Measurements from ENCODE around the gene UNC45A. TPM values are rescaled to one million over a fixed set of nuclear protein-coding genes. Genes with fewer than 3 reads are reported as not detected.

Gene UNC45A
- total RNA-seq, 2 experiments from 2014 or later, result 46.1 to 68.0 TPM

GRCh38 chr15:90889736-90890456 is 45.2 kb upstream of the UNC45A start:
- ChIA-PET POLR2A (interaction anchor here (1.1 kb wide), 1 partner anchor 102 kb away, joined by 4 read pairs; no protein-coding TSS in a partner anchor), CTCF (ENCODE audit: unreplicated experiment) (no interaction called here)
- no peaks in the 10 kb centered on the region for H3K36me3 ChIP-seq (ENCODE audit: insufficient read depth, low read length)
- intact Hi-C loops (cut with micrococcal nuclease; ENCODE audit: unreplicated experiment), result loop anchor here (5.0 kb wide), 2 partner anchors 173 to 408 kb away; partner anchors contain the start of gene BLM
- BruUV-seq (replicated peaks), result no TSS peak
- no peak overlapping the region for H3K4me3 ChIP-seq (ENCODE audit: low read depth, low read length, poor library complexity, severe bottlenecking)
- no peak overlapping the region for H2AFZ ChIP-seq (ENCODE audit: low read length)
- no peaks in the 10 kb centered on the region for H4K20me1 ChIP-seq (ENCODE audit: insufficient read depth, low read length)
- H3K4me1 ChIP-seq (ENCODE audit: insufficient read depth, low read length, poor library complexity, severe bottlenecking), result peaks cover 12% of the 10 kb centered on the region
- H3K9me2 ChIP-seq (ENCODE audit: insufficient read depth, low read length), result no peaks in the 10 kb centered on the region
- no peaks in the 10 kb centered on the region for H3K9me3 ChIP-seq (ENCODE audit: low read length)
- TF ChIP-seq CTCF (conservative IDR thresholded peaks at IDR 0.05; ENCODE audit: low read length) (no peak), EZH2phosphoT487 (IDR thresholded peaks at IDR 0.05; ENCODE audit: borderline replicate concordance, low read depth, low read length) (no peak)
- DNase-seq (ENCODE audit: low spot score), result no peak
- H3K27ac ChIP-seq (ENCODE audit: low read depth, low read length, poor library complexity, severe bottlenecking), result no peak overlapping the region
- H3K4me2 ChIP-seq (ENCODE audit: low read length), result no peak overlapping the region
- no peaks in the 10 kb centered on the region for H3K79me2 ChIP-seq (ENCODE audit: insufficient read depth, low read depth, low read length)

DNA sequence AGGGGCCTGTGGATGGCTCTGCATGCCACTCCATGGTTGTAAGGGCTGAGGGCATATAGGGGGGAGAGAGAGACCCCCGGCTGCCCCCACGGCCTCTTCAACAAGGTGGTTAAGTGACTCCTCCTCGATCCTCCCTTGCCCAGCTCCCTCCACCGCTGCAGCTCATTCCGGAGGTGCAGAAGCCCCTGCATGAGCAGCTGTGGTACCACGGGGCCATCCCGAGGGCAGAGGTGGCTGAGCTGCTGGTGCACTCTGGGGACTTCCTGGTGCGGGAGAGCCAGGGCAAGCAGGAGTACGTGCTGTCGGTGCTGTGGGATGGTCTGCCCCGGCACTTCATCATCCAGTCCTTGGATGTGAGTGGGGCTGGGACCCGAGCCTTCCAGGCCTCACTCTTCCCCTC is 44.2 kb upstream of the UNC45A start:
- H3K9me3 ChIP-seq (ENCODE audit: low read length), result no peaks in the 10 kb centered on the region
- TF ChIP-seq EZH2phosphoT487 (IDR thresholded peaks at IDR 0.05; ENCODE audit: borderline replicate concordance, low read depth, low read length) (no peak), CTCF (conservative IDR thresholded peaks at IDR 0.05; ENCODE audit: low read length) (no peak)
- peaks cover 3% of the 10 kb centered on the region; the same call in 1 of the 2 replicates for H3K36me3 ChIP-seq (ENCODE audit: insufficient read depth, low read length)
- H3K4me1 ChIP-seq (ENCODE audit: insufficient read depth, low read length, poor library complexity, severe bottlenecking), result peaks cover 6% of the 10 kb centered on the region
- intact Hi-C loops (cut with micrococcal nuclease; ENCODE audit: unreplicated experiment), result no loop called here
- H3K4me2 ChIP-seq (ENCODE audit: low read length), result no peak overlapping the region
- ChIA-PET POLR2A (interaction anchor here (0.6 to 1.1 kb wide), 2 partner anchors 52 to 118 kb away, joined by 3 read pairs; no protein-coding TSS in a partner anchor), CTCF (ENCODE audit: unreplicated experiment) (interaction anchor here (0.6 kb wide), 2 partner anchors 35 to 251 kb away, joined by 3 read pairs; no protein-coding TSS in a partner anchor)
- no peak overlapping the region for H3K4me3 ChIP-seq (ENCODE audit: low read depth, low read length, poor library complexity, severe bottlenecking)
- H3K79me2 ChIP-seq (ENCODE audit: insufficient read depth, low read depth, low read length), result no peaks in the 10 kb centered on the region
- no TSS peak for BruUV-seq (replicated peaks)
- H4K20me1 ChIP-seq (ENCODE audit: insufficient read depth, low read length), result no peaks in the 10 kb centered on the region
- H3K9me2 ChIP-seq (ENCODE audit: insufficient read depth, low read length), result no peaks in the 10 kb centered on the region
- no peak overlapping the region for H2AFZ ChIP-seq (ENCODE audit: low read length)
- no peak for DNase-seq (ENCODE audit: low spot score)
- H3K27ac ChIP-seq (ENCODE audit: low read depth, low read length, poor library complexity, severe bottlenecking), result no peak overlapping the region
